ENCODE measurements around the gene ADRM1.
A peak's percentile ranks its signal among the peaks of the same experiment; 100 is the strongest.

Gene ADRM1

GRCh38 chr20:62345681-62346370 is 43.0 kb downstream of the ADRM1 start:
- no peak for DNase-seq

GRCh38 chr20:62346398-62347150 is 43.8 kb downstream of the ADRM1 start:
- no peak for DNase-seq

GRCh38 chr20:62347151-62347404 is 44.3 kb downstream of the ADRM1 start:
- no peak for DNase-seq

- DNase-seq: no peak
These were observed 44.6 kb downstream of the ADRM1 start for GRCh38 chr20:62347445-62347844.

- no peak for DNase-seq
These were observed 45.8 kb downstream of the ADRM1 start for GRCh38 chr20:62348604-62349003.

- DNase-seq: no peak
These were observed 46.8 kb downstream of the ADRM1 start for GRCh38 chr20:62349556-62350097.

- no peak for DNase-seq
These were observed 47.4 kb downstream of the ADRM1 start for GRCh38 chr20:62350098-62350628.

GRCh38 chr20:62350629-62351422 is 48.0 kb downstream of the ADRM1 start:
- no peak for DNase-seq

GRCh38 chr20:62351469-62352401 is 48.9 kb downstream of the ADRM1 start:
- DNase-seq: no peak

- peak; percentile 80 to 97 for DNase-seq
These were observed 49.8 kb downstream of the ADRM1 start for GRCh38 chr20:62352402-62353288.

GRCh38 chr20:62353289-62354030 is 50.7 kb downstream of the ADRM1 start:
- no peak for DNase-seq

GRCh38 chr20:62354031-62354808 is 51.4 kb downstream of the ADRM1 start:
- no peak for DNase-seq

- no peak for DNase-seq
These were observed 52.1 kb downstream of the ADRM1 start for GRCh38 chr20:62354811-62355341.

GRCh38 chr20:62355516-62355877 is 52.7 kb downstream of the ADRM1 start:
- DNase-seq: peak; percentile 66 to 72

- peak in 1 of 2 experiments; percentile 78 for DNase-seq
These were observed 53.2 kb downstream of the ADRM1 start for GRCh38 chr20:62355878-62356588.

GRCh38 chr20:62356589-62357186 is 53.9 kb downstream of the ADRM1 start:
- peak in 1 of 2 experiments; percentile 43 for DNase-seq

GRCh38 chr20:62357187-62357667 is 54.4 kb downstream of the ADRM1 start:
- DNase-seq: peak; percentile 29 to 78

- no peak for DNase-seq
These were observed 54.9 kb downstream of the ADRM1 start for GRCh38 chr20:62357681-62358080.
